GM21723 (cell line): ENCODE results near the gene PIK3C2G.
"Not testable (repeated sequence)": the region's sequence is repeated elsewhere in the genome, so short reads cannot be mapped to it uniquely, and the experiment has no call there.

ENCODE experiments used
- ATAC-seq: cut with Tn5 transposase; IDR thresholded peaks from one replicate; pipeline ENCODE4 v1.9.1; 2021; ENCODE audit warnings: mild to moderate bottlenecking, moderate library complexity; ENCODE audit not compliant: unreplicated experiment

PIK3C2G gene

DNA sequence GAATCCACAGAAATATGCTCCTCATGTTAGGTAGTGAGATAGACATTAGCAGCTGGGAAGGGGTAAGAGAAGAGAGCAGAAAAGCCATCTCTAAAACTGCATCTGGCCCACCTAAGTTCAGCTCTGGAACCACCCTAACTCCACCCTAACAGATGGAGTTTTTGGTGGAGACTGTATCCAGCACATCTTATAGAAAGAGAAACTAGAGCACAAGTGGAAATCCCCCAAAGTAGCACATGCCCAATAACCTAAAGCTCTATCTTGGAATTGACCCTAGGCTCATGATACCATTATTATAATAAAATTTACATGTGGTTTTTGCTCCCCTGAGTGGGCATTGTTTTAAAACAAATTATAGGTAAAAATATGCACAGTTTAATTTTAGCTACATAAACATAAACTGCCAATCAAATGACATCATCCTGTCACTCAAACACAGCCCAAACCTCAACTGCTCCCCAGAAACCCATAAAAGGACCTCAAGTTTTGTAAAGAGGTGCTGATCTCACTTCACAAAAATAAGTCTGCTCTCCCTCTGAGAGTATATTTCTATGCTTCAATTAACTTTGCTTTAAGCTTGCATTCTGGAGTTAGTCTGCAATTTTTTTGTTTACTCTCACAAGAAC lies 206.4 kb downstream of the PIK3C2G start:
- ATAC-seq: no peak

DNA sequence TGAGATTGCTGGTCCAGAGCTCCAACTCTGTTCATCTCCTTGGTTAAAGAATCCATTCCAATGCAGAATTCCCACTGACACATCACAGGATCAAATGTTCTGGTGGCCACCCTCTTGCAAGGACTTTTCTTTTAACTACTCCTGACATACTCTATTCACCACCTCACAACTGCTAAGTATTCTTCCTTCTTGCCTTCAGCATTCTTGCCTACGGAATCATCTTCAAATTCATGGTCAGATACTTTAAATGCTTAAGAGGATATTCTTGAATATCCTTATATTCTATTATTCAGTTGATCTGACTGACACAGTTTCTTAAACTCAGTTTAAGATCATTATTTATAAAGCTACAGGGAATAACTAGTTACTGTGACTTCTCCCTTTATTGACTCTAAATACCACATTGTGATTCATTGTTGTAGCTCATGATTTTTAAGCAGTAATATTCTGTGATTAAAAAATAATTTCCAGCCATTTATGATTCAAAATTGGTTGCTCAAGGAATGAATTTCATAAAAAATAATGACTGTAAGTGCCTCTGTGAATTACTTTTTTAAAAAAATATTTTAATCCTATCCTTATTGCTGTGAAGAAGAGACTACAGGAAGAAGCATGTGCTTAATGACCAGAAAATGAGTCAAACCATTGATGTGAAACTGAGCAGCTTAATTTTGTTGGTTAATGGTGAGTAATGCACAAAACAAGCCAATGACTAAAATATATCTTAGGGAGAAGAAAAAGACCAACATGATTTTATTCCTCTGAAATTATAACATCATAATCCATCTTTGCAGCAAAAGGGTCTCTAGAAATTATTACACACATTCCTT lies 207.1 kb downstream of the PIK3C2G start:
- ATAC-seq: no peak

DNA sequence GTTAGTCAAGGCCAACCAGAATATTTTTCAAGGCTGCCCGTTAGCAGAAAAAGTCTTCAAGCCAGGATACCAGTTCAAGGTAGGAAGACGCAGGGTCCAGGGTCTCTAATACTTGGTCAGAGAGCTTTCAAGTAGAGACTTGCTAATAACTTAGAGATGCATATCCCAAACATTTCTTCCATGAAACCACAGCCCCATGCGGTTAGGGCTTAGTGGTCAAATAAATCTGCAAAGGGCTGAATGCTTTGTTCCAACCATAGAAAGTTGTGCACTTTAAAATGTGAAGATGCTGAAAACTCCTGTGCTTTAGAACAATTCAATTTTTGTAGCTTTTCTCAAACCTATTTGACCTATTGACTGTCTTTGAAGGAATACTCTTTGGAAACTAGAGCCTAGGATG lies 208.9 kb downstream of the PIK3C2G start:
- ATAC-seq: no peak

DNA sequence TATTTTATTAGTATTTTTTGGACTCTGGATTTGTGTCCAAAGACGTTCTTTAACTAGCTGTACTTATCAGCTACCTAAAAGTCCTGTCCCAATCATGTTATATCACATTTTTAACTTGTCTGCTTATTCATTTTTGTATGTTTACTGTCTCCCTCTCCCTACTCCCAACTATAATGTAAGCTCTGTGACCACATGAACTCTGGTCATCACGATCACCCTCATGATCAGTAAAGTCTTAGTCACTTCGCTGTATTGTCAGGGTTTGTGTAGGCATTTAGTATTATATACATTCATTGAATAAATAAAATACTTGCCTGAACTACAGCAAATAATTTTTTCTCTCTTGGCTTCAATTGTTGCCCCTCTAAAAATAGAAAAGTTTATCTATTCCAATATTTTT lies 211.0 kb downstream of the PIK3C2G start:
- no peak for ATAC-seq

DNA sequence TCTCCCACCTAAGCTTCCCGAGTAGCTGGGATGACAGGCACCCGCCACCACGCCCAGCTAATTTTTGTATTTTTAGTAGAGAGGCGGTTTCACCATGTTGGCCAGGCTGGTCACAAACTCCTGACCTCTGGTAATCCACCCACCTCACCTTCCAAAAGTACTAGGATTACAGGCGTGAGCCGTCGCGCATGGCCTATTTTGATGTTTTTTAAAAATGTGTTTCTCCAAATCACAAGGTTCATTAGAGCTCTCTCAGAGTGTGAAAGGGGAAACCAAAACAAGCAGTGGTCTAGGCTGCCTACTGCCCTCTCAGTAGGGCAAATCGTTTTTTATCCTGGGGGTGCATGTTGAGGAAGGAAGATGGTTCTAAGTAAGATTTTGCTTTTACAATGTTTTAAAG lies 211.5 kb downstream of the PIK3C2G start:
- ATAC-seq: no peak

DNA sequence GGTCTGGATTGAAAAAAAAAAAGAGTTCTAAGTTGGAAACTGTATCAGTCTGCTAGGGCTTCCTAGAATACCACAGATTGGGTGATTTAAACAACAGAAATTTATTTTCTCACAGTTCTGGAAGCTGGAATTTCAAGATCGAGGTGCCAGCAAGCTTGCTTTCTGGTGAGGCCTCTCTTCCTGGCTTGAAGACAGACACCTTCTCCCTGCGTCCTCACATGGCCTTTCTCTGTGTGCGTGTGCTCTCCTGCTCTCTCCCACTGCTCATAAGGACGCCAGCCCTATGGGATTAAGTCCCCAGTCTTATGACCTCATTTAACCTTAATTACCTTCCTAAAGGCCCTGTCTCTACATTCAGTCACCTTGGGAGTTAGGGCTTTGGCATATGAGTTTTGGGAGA lies 215.5 kb downstream of the PIK3C2G start:
- ATAC-seq: no peak

DNA sequence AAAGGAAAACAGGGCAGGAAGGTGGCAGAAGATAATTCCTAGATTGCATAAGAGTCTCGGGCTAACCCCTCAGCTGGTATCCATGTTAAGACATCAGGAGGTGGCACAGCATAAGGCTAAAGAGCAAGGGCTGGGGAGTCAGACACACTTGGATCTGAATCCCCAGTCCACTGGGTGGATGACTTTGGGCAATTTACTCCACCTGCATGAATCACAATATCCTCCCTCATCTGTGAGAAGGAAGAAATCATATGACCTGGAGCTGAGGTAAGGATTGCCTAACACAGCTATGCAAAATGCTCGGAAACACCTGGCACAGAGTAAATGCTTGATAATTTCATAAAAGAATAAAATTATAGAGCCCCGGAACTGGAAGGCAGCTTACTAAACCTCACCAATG lies 217.9 kb downstream of the PIK3C2G start:
- ATAC-seq: no peak

DNA sequence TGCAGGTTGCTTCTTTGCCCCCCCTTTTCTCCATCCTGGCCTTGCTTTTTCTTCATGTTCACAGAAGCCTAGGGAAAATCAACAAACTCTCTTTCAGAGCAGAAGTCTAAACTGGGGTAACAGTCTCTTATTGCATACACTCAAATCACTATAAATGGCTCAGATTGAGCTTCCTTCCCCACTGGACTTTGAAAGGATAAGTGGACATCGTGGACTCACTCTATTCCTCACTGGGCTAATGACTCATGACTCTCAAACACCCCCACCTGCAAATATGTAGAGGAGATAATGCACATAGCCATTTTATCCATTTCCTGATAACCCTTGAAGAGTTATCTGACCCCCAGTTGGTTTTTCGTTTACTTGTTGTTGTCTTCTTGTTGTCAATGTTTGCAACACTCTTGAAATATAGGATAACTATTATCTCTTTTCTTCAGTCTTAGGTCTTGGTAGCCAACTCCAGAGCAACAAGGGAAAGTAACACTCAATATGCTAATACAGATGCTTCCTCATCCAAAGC lies 221.3 kb downstream of the PIK3C2G start:
- ATAC-seq: no peak

DNA sequence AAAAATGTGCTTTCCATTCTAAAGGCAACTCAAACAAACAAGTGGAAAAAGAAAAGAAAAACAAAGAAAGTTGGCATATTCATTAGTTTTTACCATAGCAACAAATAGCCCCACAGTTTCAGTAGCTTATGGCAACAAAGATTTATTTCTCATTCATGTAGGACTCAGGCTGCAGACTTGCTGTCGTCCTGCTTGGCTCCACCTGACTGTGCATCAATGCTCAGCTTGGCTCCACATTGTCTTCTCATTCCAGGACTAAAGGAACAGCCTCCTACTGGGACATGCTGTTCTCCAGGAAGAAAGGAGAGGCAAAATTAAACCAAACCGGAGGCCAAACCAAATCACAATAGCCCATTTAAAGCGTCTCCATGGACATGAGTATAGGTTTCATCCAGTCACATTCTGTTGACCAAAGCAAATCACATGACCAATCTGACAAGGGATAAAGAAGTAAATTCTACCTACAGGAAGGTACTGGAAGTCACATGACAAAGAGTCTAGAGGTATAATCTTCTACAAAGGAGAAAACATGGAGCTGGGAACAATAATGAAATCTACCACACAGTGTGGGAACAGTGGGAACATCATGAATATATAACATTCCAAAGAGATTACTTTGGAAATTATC lies 222.5 kb downstream of the PIK3C2G start:
- ATAC-seq: no peak

DNA sequence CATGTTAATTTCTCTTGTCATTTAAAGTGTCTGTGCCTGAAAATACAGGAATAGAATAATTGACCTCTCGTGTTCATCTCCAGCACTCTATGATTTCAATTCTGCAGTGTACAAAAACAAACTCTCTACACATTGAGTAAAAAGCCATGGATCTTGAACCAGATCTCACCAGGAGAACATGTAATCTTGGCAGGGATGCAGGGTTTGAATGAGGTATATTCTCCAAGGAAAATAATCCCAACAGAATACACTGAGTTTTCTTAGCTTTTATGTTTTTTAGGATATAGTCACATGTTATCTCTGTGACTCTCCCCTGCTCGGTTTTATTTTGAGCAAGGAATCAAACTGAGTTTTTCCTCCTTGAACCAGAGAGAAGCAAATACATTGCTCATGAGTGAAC lies 224.7 kb downstream of the PIK3C2G start:
- no peak for ATAC-seq

DNA sequence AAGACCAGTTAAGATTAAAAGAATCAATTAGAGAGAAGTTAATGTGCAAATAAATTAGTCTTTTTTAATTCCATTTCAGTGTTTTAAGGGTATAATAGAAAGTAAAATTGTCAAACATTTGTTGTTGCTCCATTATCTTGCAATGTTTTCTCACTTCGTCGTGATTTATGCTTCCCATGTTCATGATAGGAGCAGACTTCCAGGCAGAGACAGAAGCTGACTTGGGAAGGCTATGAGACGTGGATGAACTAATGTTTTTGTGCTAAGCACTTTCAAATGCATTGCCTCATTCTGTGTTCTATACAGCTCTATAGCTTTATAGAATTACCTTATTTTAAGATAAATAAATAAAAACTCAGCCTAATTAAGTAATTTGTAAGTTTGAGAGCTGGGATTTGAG lies 226.2 kb downstream of the PIK3C2G start:
- ATAC-seq: no peak

DNA sequence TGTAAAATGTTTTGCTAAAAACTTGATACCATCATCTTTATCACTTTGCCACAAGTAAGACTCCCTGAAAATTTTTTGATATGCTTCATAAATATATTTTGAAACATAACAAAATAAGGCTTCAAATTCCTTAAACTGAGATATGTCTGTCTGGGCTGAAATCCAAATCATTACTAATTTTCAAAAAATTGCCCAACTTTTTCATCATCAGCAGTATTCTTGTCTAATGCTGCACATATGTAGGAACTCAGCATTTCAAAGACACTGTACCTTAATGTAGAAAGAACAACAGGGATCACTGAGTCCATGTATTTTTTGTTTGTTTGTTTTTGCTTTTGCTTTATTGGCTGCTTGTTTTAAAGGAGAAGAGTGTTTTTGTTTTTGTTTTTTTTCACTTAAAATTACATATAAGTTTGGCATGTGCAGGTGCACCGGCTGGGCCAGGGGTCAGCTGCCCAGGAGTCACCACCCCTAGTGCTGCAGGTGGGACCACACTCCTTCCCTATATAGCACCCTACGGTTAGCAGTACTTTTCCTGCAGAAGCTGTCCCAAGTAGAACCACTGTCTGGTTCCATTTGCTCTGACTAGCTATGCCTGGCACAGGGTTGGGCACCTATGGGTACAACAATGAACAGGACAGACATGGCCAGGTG lies 231.2 kb downstream of the PIK3C2G start:
- no peak for ATAC-seq

DNA sequence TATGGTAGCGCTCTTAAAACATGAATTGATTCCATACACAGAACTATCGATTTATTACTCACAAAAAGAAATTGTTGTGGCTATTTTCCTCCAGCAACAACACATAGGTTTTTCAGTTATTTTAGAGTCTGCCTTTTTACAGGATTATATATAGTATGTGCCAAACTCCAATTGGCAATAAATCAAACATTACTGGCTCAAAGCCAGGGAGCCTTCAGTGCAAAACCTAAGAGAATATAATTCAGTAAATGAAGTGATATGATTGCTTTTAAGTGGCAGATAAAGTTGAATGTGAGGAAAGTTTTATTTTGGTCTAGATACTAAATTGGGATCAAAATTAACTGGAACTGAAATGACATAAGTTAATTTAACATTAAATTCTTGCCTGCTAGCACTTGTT lies 234.8 kb downstream of the PIK3C2G start:
- no peak for ATAC-seq

DNA sequence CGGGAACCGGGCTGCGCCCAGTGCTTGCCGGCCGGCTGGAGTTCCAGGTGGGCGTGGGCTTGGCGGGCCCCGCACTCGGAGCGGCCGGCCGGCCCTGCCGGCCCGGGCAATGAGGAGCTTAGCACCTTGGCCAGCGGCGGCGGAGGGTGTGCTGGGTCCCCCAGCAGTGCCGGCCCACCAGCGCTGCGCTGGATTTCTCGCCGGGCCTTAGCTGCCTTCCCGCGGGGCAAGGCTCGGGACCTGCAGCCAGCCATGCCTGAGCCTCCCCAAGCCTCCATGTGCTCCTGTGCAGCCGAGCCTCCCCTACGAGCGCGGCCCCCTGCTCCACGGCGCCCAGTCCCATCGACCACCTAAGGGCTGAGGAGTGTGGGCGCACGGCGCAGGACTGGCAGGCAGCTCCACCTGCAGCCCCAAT lies 238.8 kb downstream of the PIK3C2G start:
- not testable (repeated sequence) for ATAC-seq

DNA sequence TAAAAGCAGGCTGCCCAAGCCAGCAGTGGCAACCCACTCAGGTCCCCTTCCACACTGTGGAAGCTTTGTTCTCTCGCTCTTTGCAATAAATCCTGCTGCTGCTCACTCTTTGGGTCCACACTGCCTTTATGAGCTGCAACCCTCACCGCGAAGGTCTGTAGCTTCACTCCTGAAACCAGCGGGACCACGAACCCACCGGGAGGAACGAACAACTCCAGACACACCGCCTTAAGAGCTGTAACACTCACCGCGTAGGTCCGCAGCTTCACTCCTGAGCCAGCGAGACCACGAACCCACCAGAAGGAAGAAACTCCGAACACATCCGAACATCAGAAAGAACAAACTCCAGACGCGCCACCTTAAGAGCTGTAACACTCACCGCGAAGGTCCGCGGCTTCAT lies 239.4 kb downstream of the PIK3C2G start:
- not testable (repeated sequence) for ATAC-seq

DNA sequence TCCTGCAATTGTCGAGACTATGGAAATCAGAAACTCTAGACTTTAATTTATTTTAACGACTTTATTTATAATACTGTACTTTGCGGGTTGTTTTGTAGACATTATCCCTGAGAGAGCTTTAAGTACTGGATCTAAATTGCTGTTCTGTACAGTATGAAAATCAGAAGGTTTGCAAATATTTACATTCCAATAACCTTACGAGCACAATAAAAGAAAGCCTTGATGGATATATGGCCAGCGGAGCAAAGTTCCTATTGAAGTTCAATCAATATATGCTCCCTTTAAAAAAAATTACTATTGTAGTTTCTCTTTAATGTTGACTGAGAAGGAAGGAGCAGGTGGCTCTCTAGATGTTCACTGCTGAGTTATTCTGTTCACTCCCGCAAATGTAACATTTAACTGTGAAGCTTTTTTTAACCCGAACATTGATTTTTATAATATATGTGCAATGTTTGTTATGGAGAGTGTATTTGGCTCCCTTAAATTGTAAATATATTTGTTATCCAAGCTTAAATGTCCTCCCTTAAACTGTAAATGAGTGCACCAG lies 241.2 kb downstream of the PIK3C2G start:
- ATAC-seq: no peak

DNA sequence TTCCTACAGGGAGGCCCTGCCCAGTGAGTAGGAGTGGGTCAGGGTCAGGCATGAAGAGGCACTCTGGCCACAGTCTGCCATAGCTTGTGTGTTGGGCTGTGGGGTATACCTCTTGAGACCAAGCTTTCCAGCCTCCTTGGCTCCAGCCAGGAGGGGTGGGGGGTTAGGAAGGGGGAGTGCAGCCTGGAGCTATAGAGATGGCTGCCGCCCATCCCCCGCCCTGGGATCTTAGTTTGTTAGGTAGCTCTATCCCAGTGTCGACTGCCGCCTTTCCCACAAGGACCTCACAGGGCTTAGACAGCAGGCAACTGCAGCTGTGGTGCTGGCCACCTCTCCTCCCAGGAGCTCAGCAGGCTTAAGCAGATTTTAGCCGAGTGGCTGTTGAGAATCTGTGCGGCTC lies 260.1 kb downstream of the PIK3C2G start:
- no peak for ATAC-seq

DNA sequence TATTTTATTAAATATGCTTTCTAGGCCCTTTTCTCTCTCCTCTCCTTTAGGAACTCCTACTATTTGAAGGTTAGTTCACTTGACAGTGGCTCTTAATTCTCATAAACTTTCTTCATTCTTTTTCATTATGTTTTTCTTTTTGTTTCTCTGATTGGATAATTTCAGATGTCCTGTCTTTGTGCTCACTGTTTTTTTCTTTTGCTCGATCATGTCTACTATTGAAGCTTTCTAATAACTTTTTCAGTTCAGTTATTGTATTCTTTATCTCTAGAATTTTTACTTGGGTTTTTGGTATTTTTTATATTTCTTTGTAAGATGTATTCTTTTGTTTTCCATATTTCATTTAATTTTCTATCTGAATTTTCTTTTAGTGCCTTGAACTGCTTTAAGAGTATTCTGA lies 261.5 kb downstream of the PIK3C2G start:
- no peak for ATAC-seq

DNA sequence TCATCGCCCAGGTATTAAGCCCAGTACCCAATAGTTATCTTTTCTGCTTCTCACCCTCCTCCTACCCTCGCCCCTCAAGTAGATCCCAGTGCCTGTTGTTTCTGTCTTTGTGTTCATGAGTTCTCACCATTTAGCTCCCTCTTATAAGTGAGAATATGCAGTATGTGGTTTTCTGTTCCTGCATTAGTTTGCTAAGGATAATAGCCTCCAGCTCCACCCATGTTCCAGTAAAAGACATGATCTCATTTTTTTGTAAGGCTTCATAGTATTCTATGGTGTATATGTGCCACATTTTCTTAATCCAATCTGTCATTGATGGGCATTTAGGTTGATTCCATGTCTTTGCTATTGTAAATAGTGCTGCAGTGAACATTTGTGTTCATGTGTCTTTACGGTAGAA lies 281.2 kb downstream of the PIK3C2G start:
- ATAC-seq: not testable (repeated sequence)

DNA sequence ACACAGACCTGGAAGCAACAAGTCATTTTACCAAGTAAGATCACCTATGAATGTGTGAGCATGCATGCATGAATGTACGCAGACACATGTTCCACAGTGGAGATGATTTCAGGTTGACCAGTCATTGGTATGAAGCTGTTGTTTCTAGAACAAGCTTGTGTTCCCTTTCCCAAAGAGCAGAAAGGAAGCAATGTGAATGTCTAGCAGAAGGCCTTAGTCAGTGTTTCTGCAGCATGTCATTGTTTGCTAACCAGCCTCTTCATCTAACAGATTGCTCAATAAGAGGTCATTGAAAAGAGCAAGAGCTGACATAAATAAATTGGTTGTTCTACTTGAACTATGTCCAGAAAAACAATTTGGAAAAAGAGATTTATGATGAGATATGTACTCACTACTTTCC lies 285.1 kb downstream of the PIK3C2G start:
- ATAC-seq: no peak

DNA sequence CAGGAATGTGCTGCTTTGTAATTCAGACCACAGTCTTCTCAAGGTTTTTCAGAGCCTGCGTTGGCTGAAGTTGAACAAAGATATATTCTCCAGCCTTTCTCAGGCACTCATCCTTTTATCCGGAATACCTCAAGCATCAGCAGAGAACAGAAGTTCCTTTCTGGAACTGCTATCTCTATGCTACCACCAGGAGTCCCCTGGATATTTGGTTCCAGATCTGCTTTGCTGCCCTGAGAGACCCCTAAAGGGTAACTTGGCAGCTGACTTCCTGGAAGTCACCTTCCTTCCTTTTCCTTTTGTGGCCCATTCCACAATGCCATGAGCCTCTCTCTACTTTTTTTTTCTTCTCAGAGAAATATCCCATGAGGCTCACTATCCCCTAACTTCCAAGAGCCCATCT lies 288.3 kb downstream of the PIK3C2G start:
- no peak for ATAC-seq
